Pons (tissue), 1 donor: ENCODE data around the gene KRT26.

Experiments
- DNase-seq: peaks from one replicate; pipeline ENCODE4 v3.0.0-alpha.2; 2016; ENCODE audit warnings: low spot score

The KRT26 gene

GRCh38 chr17:40727447-40728231, 44.4 kb downstream of the KRT26 start:
- no peak for DNase-seq

GRCh38 chr17:40726919-40727318, 45.1 kb downstream of the KRT26 start:
- DNase-seq = no peak

GRCh38 chr17:40724656-40725055, 47.3 kb downstream of the KRT26 start:
- DNase-seq = no peak

GRCh38 chr17:40722241-40722640, 49.8 kb downstream of the KRT26 start:
- no peak for DNase-seq

GRCh38 chr17:40720899-40721298, 51.1 kb downstream of the KRT26 start:
- no peak for DNase-seq

- no peak for DNase-seq
Observed at GRCh38 chr17:40718930-40719329, 53.1 kb downstream of the KRT26 start.

GRCh38 chr17:40717776-40718175, 54.2 kb downstream of the KRT26 start:
- no peak for DNase-seq
